Mucosa of gallbladder (tissue), 1 donor: Measurements from ENCODE around the gene HMCN1. TPM values are rescaled to one million over a fixed set of nuclear protein-coding genes. Genes with fewer than 3 reads are reported as not detected.

Experiments used
- DNase-seq: peaks from one replicate; pipeline ENCODE4 v3.0.0-alpha.2; 2020; ENCODE audit warnings: low spot score
- total RNA-seq: library from RNA; stranded (reverse); gene quantifications from one replicate; pipeline ENCODE4 v1.2.1, GENCODE V29; 2021
- donor health status: DM: no; HTN: no; CAD: no.

HMCN1 gene
- total RNA-seq, 1 donor from 2014 or later: 3.7 TPM

DNA sequence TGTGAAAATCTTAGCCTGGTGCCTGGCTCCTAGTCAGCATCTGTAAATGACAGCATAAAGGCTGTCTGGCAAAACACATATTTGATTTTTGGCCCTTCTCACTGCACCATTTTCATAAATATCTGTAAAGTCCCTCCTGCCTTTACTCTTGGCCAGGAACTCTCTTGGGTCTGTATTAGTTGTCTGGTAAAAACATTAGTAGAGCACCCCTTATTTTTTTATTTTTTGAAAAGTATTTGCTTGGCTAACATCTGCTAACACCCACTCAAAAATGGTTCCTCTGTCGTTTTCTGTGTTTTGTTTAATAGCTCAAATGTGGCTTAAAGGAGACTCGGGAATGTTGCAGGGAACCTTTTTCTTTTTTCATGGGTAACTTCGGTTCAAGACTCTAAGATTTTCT is 293.4 kb downstream of the HMCN1 start:
- DNase-seq: no peak

DNA sequence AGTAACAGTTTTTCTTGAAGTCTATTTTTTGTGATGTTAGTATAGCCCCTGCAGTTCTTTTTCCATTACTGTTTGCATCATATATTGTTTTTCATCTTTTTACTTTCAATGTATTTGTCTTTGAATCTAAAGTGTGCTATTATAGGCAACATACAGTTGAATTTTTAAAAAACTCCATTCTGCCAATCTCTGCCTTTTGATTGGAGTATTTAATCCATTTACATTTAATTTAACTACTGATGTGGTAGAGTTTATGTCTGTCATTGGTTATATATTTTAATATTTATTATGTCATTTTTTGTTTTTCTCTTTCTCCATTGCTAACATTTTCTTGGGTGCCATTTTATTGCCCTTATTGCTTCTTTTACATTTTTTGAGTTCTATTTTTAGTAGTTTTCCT is 296.3 kb downstream of the HMCN1 start:
- no peak for DNase-seq

DNA sequence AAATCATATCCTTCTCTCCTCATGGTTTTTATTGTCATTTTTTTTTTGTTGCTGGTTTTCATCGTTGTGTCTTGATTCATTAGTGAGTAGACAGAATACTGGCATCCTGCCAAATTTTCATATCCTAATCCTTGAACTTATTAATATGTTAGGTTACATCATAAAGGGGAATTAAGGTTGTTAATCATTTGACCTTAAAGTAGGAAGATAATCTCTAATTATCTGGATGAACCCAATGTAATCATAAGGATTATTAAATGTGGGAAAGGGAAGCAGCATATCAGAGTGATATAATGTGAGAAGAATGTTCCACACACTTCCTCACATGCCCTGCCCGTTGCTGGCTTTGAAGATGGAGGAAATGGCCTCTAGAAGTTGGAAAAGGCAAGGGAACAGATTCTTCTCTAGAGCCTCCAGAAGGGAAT is 299.7 kb downstream of the HMCN1 start:
- DNase-seq: no peak

DNA sequence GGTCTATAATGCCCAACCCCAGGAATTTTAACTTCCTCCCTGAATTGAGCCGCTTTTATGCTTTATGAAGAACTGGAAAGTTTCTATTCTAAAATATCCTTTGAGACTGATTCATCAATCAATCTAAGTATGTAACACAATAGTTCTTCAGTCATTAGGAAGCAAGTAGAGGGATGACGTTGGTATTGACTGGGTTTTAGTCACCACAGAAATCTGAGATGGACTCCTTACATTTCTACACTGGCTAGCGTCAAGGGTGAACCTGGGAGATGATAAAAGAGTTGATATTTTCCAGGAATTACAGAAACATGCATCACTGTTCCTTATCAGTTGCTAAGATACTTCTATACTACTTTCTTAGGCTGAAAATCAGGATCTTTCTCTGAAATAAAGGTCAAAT is 308.0 kb downstream of the HMCN1 start:
- DNase-seq: no peak

DNA sequence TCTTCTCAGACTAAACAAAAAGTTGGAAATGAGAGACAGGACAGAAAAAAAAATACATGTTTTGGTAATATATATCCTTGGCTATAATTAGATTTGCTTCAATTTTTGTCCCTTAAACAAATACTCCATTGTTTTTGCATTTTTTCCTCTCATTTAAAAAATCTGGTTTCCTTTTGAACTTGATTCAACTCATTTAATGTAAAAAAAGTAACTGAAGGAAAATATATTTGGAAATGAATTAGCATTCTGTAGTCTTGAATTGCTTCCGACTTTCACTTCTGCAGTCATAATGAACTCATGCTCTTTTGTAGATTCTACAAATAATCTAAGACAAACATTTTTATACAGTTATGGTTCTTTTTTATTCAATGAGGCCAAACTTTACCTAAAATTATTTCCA is 309.1 kb downstream of the HMCN1 start:
- DNase-seq: no peak

DNA sequence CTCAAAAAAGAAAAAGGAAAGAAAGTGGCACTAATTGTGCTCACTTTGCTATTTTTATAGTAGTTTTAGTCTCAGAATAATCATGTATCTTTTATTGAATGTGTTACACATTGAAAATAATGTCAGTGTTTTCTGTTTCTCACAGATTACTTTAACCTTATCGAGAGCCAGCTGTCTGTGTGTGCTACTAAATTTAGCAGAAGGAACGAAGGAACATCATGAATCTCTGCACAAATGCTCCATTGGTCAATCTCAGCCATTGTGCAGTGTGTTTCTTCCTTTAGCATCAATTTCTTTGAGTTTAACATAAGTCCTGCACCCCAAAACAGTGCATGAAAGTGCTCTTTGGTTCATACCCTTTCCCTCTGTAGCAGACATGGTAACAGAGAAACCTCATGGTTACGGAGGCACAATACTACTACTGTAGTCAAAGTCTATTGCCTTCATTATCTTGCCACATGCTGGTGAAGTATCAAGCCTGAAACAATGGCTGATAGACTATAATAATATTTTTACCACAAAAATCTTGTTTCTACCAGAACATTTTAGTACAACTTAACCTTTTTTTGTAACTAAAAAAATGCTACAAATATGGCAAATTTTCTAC is 310.0 kb downstream of the HMCN1 start:
- no peak for DNase-seq

DNA sequence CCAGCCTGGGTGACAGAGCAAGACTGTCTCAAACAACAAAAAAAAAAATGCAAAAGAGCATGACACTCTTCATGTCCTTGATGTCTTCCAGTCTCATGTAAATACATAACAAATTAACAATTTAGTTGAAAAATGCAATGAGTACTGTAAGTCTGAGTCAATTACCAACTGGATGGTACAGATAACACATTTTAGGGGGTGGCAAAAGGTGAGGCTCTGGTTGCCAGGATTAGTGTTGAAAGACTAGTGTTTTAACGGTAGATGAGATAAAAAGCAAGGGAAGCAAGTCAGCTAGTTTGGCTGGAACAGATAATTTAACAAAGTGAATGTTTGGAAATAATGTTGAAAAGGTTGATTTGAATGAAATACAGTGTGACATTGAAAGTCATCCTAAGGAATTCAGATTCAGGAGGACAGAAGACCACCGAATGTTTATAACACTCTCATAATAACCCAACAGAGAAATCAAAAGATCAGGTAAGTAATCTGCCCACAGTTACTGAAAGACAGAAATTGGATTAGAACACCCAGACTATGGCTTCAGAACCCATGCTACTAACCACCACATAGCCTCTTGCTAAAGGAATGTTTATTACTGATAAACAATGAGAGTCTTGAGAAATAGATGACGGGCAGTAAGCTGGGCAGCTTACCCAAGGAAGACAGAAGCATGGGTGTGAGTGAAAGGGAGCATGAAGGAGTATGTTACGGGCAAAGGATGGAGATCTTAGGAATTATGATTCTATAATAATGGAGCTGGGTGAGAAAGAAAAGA is 312.4 kb downstream of the HMCN1 start:
- DNase-seq: no peak

DNA sequence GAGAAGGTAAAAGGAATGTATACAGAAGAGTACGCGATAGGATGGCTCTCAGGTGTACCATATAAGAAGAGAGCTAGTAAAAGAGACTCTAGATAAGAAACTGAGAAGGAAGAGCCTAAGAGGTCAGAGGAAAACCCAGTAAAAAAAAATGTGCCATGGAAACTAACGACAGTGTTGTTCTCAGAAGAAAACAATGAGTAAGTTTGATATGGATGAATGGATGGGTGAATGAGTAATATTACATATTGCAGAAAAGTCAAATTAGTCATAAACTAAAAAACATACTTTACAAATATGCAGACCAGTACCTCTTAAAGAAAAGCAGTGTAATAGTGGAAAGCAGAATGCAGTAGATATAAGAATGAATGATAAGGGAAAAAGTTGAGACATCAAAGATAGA is 316.2 kb downstream of the HMCN1 start:
- DNase-seq: no peak

DNA sequence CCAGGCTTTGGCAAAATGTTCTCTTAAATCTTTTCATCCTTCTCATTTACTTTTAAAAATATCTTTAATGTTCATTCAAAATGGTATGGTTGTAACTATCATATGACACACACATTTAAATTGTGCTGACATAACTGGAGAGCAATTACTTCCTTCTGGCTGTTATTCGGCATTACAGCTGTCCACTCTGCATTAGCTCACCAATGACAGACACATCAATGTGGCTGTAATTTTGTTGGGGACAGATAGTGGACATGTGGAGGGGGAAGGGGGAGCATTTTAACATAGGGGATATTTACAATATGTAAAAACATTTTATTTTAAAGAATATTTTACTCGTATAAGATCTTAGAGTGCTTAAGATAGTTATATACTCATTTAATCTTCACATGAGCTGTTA is 319.8 kb downstream of the HMCN1 start:
- no peak for DNase-seq

DNA sequence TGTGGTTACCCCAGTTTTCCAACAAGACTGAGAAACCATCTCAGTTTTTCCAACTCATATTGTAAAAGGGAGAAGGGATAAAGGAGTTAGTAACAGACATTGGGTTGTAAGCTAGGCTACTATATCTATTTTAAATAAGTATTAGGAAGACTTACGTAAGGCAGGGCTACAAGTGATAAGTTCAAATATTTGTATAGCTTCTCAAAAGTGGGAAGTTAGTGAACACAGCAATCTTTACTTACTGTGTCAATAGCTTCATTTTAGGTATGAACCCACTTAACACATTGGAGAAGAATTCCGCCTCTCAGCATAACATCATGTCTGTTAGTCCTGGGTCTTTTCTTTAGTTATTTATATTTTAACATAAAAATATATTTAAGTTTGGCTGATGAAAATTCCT is 320.7 kb downstream of the HMCN1 start:
- DNase-seq: no peak

DNA sequence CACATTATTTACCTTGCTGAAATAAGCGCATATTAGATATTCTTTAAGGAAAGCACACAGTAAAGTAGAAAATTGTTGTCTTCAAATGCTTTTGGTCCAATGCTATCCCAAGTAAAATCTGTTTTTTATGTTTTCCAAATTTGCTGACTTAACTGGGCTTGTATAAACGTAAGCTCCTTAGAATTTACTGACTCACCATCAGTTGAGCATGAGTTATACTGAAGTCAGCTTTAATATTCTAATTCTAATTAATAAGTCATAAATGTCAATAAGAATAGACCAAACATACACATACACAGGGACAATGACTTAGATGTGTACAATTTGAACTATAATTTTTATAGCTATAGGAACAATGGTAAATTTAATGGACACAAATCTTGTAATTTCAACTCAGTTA is 321.7 kb downstream of the HMCN1 start:
- DNase-seq: no peak

DNA sequence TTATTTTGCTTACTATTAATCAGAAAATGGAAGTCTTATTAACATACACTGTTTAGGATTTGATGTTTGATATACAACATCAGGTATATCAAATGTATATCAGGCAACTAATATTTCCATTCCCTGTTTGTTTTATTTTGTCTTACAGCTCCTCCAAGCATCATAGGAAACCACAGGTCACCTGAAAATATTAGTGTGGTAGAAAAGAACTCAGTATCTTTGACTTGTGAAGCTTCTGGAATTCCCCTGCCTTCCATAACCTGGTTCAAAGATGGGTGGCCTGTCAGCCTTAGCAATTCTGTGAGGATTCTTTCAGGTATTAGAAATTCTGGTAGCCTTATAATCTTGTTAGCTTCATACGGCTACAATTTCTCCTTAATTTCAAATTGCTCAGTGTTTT is 322.9 kb downstream of the HMCN1 start:
- DNase-seq: no peak

DNA sequence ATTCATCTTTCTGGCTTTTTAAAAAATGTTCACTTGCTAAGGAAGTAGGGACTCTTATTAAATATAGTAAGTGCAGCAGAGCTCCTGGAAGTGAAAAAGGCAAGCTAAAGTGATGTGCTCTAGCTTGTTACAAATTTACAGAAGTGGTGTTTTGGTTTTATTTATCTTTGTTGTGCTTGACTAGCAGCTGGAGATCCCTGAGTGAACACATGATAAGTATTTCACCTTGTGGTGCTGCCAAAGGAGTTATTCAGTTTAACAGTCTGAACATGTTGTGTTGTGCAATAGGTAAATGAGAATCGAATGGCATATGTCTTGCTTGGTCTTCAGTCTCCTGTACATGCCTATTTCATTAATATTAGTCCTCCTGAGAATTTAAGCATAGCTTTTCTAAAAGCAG is 325.1 kb downstream of the HMCN1 start:
- DNase-seq: no peak

DNA sequence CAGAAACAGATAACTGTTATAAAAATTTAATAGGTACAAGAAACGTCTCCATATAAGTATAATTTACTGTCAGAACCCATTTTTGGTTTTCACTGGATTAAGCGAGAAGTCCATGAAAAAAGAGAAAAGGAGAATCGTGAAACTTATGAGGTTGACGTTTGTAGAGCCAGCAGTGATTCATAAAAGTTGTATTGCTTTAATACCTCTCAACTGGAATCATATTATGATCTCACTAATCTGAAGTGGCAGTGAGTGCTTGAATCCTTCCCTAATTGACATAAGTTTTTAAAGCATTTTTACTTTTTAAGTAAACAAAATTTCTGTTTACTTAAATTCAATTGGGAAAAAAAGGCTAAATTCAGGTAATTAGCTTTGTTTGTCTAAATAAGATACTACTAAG is 325.6 kb downstream of the HMCN1 start:
- no peak for DNase-seq

DNA sequence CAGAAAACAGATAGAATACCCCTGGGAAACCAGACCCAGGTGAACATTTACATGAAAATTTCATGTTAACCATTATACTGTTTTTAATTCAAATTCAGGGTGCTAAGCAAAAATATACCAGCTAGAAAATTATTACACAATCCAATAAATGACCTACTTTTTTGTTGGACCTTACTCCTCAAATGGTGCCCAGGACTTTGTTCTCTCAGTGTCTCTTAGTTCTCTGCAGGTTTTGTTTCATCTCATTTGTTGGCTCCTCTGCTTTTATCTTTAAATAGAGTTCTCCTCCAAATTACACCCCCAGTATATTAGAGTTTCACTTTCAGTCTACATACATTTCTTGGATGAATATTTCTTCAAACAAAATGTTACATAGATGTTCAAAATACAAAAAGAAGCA is 326.0 kb downstream of the HMCN1 start:
- no peak for DNase-seq

DNA sequence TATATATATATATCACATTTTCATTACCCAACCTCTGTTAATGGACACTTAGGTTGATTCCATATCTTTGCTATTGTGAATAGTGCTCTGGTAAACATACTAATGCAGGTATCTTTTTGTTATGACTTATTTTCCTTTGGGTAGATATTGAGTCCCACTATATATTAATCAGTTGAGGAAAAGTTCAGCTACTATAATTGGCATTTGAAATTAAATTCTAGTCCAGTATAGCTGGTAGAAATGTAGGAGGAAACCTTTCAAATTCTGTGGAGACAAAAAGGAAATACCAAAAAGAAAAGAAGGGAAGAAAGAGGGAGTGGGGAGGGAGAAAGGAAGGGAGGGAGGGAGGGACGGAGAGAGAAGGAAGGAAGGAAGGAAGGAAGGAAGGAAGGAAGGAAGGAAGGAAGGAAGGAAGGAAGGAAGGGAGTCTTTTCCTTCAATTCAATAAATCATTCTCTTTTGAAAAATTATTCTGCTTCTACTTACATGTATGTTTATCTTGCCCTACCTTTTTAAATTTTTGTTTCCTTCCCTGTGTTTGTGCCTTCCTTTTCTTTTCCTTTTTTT is 329.0 kb downstream of the HMCN1 start:
- DNase-seq: no peak

DNA sequence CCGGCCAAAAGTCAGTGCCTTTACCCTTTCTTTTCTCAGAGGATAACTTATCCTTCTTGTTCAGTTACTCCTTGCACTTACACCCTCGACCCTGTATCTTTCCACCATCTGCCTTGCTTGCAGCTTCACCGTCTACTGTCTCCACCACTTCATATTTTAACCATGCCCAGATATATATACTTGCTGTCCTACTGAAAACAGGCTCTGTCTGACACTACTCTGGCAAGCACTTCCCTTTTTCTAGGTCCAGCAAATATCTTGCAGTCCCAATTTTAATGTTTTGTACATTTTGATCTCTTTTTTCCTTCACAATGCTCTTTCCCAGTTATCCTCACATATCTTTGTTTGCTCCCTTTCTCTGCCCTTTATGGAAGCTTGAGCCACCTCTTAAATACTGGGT is 332.2 kb downstream of the HMCN1 start:
- DNase-seq: no peak

DNA sequence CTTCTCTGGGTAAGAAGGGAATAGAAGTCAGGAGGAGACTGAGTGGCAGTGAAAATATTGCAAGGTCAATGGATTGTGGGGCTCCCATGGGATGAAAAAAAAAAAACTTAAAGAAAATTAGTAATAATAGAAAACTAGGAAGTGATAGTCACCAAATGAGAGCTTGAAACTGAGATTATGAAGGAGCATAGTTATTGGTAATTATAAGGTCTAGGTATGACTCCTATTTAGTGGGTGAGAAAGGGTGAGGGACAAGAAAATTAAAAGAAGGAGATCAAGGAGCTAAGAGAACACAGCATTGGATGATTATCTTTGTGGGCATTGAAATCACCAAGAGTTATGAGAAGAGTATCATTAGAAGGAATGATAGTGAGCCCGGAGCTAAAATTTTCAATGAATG is 339.5 kb downstream of the HMCN1 start:
- DNase-seq: no peak

DNA sequence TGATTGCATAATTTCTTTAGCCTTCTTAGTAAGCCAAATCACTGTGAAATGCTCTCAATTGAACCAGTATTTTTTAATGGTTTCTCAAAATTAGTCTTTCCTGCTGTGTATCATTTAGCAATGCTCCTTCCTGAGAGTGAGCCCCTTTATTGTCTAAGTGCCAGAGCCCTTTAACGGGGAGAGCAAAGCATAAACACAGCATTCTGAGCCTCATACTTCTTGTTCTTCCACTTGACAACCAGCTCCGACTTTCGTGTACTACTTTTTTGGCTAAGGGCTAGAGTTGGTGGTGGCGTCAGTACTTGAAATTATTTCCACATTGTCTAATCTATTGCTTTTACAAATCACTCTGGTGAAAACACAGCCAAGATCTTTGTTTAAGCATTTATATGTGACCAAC is 341.8 kb downstream of the HMCN1 start:
- peak; percentile 10 for DNase-seq

DNA sequence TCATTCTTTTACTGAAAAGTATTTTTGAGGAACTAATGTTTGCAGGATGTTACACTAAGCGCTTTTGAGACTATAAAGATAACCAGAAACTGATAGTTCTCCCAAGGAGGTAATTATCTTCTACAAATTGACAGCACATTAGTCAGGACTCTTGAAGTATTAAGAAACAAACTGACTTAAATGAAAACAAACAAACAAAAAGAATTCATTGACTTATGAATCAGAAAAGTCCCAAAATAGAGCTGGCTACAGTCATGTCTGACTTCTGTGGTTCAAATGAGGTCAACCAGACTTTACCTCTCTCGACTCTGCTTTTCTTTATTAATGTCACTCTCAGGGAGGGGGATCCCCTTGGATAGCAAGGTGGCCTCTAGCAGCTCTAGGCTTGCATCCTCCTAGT is 344.1 kb downstream of the HMCN1 start:
- DNase-seq: no peak

DNA sequence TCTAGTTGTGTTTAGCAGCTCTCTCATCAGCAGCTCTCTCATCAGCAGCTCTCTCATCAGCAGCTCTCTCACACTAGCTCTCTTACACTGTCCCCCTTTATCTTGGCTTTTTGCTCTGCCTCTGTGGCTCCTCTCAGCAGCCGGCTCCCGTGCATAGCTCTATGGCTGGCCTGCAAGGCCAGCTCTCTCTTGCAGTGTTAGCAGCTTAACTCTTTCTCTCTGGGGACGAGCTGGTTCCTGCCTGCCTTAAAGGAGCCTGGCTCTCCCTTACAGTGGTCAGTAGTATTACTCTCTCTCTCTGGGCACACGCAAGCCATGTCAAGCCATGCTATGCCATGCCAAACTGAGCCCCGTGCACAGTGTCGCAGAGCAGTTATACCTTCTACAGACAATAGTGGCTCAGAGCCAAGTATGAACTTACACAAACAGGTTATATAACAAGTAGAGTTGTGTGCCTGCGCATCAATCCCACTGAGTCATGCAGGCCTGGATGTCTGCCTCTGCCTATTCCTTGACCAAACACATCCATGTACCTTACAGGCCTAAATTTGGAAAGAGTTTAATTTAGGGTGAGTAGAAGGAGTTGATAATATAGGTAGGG is 345.0 kb downstream of the HMCN1 start:
- no peak for DNase-seq

DNA sequence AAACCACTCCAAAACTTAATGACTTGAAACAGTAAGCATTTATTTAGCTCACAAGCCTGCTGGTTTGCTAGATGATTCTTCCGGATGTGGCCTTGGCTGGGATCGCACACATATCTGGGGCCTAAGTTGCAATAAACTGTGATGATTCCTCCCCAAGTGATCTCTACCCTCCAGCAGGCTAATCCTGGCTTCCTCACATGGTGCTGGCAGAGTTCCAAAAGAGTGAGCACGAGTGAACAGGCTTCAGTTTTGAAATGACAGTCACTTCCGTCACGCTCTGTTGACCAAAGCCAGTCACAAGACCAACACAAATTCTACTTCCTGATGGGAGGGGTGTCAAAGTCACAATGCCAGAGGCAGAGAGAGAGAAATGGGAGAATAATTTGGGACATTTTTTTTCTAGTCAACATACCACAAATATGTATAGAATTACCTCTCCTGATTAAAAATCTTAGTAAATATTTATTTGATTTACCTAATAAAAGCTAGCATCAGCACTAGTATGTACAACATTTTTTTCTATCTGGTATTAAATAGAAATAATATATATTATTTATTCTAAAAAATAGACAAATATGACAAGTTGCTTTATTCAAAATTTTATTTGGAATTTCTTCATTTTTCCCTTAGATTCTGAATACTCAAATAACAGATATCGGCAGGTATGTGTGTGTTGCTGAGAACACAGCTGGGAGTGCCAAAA is 348.2 kb downstream of the HMCN1 start:
- peak; percentile 91 for DNase-seq
